Transverse colon (tissue), 4 donors: ENCODE results near the gene RAD21L1. TPM values are rescaled to one million over a fixed set of nuclear protein-coding genes. Genes with fewer than 3 reads are reported as not detected.

Source experiments
- DNase-seq: peaks from one replicate; pipeline ENCODE4 v3.0.0-alpha.2; 2019
- H3K27ac ChIP-seq, 4 donors: fragments of 200-600 bp; sonication (generic); 2 replicates each; pipeline ENCODE4 v1.5.1; 2016 to 2018; ENCODE audit warnings: inconsistent platforms in 4 of 4
- H3K27me3 ChIP-seq: fragments of 200-600 bp; sonication (generic); 2 replicates; pipeline ENCODE4 v1.5.1; 2017; ENCODE audit warnings: inconsistent platforms
- H3K36me3 ChIP-seq, 4 donors: fragments of 200-600 bp; sonication (generic); 2 replicates each; pipeline ENCODE4 v1.5.1; 2017 to 2019; ENCODE audit warnings: inconsistent platforms in 4 of 4
- H3K4me1 ChIP-seq, 4 donors: fragments of 200-600 bp; sonication (generic); 2 replicates each; pipeline ENCODE4 v1.5.1; 2017 to 2020; ENCODE audit warnings: inconsistent platforms in 4 of 4
- H3K4me3 ChIP-seq, 4 donors: fragments of 200-600 bp; sonication (generic); 1 replicate in 1 of 4; 2 replicates in 3 of 4; pipeline versions ENCODE4 v1.5.1 to v1.6.1; 2017 to 2019; ENCODE audit warnings: inconsistent platforms in 4 of 4
- H3K9me3 ChIP-seq, 2 donors: fragments of 200-600 bp; sonication (generic); 2 replicates each; pipeline ENCODE4 v1.5.1; 2017 to 2019; ENCODE audit warnings: inconsistent platforms in 2 of 2
- CTCF ChIP-seq, 5 experiments: fragments of 200-600 bp in 3 of 5; fragments of 450-650 bp in 2 of 5; sonication (generic) in 3 of 5; IDR thresholded peaks; 1 replicate in 2 of 5; 2 replicates in 3 of 5; pipeline ENCODE4 v1.5.1; 2016 to 2017; ENCODE audit warnings: antibody characterized with exemption in 5 of 5, inconsistent platforms in 3 of 5, mild to moderate bottlenecking in 2 of 5, moderate library complexity in 1 of 5
- EP300 ChIP-seq: sonication (generic); formaldehyde crosslinking; IDR thresholded peaks from one replicate; pipeline ENCODE4 v1.6.1; 2017; ENCODE audit warnings: antibody characterized with exemption, low read depth
- POLR2A ChIP-seq: fragments of 450-650 bp; IDR thresholded peaks from one replicate; pipeline ENCODE4 v1.6.1; 2016; ENCODE audit warnings: antibody characterized with exemption, mild to moderate bottlenecking, moderate library complexity
- POLR2AphosphoS5 ChIP-seq, 3 donors: sonication (generic); formaldehyde crosslinking; IDR thresholded peaks; one replicate each; pipeline ENCODE4 v1.6.1; 2016; ENCODE audit warnings: antibody characterized with exemption in 3 of 3
- WGBS, 2 donors: methylation state at CpG; one replicate each; pipeline ENCODE4 v1.1.5; 2018; ENCODE audit warnings: low coverage in 1 of 2; 5-methylcytosine and 5-hydroxymethylcytosine counted together
- in situ Hi-C, 4 donors: fragments of 200-750 bp; cut with MboI; loops; one replicate each; pipeline versions ENCODE4 v1.15.0 to v1.15.1; 2017; ENCODE audit warnings: low sequenced_read_pairs in 3 of 4, low pct_ligation_motif_present in 1 of 4, low pct_unique_long_range_greater_than_20kb in 1 of 4
- intact Hi-C: fragments of 100-400 bp; cut with DNase I; formaldehyde crosslinking; loops from one replicate; pipeline ENCODE4 v1.15.1; 2023; ENCODE audit warnings: low total_unique reads
- total RNA-seq, 4 donors: library from RNA; depleted of rRNA; stranded (reverse); fragments of >200 nt; gene quantifications; one replicate each; pipeline ENCODE4 v1.1.0, GENCODE V29; 2016

Gene RAD21L1
- total RNA-seq, 4 donors from 2014 or later = not detected

DNA sequence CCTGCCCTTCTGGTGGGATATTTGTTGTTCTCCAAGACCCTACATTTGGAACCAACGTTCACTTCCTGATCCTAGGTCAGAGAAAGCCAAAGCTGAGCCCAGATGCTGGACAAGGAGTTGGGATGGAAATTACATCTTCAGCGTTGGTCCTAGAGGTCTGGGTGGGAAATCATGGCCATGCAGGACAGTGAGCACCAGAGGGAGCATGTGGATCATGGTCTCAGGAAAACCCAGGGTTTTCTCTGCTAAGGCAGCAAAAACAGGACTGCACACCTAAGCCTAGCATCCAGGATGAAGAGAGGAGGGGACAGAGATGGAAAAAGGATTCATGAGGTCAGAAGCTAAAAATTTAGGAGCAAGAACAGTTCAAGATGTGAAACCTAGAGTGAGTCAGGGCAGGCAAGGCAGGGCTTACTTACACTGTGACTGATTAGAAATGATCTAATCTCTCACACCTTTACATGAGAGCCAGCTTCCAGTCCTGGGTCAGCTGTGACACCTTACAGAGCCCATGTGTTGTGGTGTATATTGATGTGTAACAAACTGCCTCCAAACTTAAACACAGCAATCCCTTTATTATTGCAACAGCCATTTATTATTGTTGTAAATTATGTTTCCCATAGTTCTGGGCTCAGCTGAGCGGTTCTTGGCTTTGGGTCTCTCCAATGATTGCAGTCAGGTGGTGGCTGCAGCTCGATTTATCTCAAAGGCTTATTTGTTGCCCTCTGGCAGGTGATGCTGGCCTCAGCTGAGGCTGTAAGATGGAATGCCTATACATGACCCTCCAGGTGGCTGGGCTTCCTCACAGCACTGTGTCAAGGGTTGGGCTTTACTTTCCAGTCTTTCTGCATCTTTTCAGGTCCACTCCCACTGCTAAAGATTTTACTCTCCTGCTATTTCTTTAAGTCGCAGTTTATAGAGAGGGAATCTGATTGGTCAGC, 16.1 kb upstream of the RAD21L1 start:
- intact Hi-C loops = loop anchor here (5.0 kb wide), 1 partner anchor 392 kb away; no protein-coding TSS in a partner anchor
- peaks cover 0 to 6% (median 2%) of the 10 kb centered on the region in 4 donors for H3K4me1 ChIP-seq
- TF ChIP-seq CTCF (IDR thresholded peaks at IDR 0.05) = no peak
- no peak for TF ChIP-seq POLR2A
- TF ChIP-seq EP300 = no peak
- TF ChIP-seq POLR2AphosphoS5 (IDR thresholded peaks at IDR 0.05) = no peak
- H3K9me3 ChIP-seq = no peaks in the 10 kb centered on the region
- no peak overlapping the region for H3K27ac ChIP-seq
- no peaks in the 10 kb centered on the region for H3K36me3 ChIP-seq
- in situ Hi-C loops = loop anchor here (10.0 to 25.0 kb wide), 3 partner anchors 85 to 397 kb away; no protein-coding TSS in a partner anchor
- H3K27me3 ChIP-seq = peaks cover 9% of the 10 kb centered on the region
- 15 to 36% methylated on average over 2 to 5 of the region's 5 CpGs for WGBS, 2 donors
- no peak for DNase-seq
- no peak overlapping the region for H3K4me3 ChIP-seq

- peaks cover 0 to 6% (median 2%) of the 10 kb centered on the region in 4 donors for H3K4me1 ChIP-seq
- H3K9me3 ChIP-seq = no peaks in the 10 kb centered on the region
- peaks cover 10% of the 10 kb centered on the region for H3K27me3 ChIP-seq
- in situ Hi-C loops = loop anchor here (10.0 to 25.0 kb wide), 3 partner anchors 86 to 398 kb away; no protein-coding TSS in a partner anchor
- H3K27ac ChIP-seq = no peak overlapping the region
- H3K4me3 ChIP-seq = no peak overlapping the region
- 80 to 84% methylated on average over 1 of the region's 1 CpG for WGBS, 2 donors
- no peak for DNase-seq
- H3K36me3 ChIP-seq = no peaks in the 10 kb centered on the region
- intact Hi-C loops = loop anchor here (5.0 kb wide), 1 partner anchor 393 kb away; no protein-coding TSS in a partner anchor
- no peak for TF ChIP-seq POLR2AphosphoS5 (IDR thresholded peaks at IDR 0.05)
- no peak for TF ChIP-seq EP300
- no peak for TF ChIP-seq POLR2A
- no peak for TF ChIP-seq CTCF (IDR thresholded peaks at IDR 0.05)
Observed at GRCh38 chr20:1210501-1210900, 15.3 kb upstream of the RAD21L1 start.

DNA sequence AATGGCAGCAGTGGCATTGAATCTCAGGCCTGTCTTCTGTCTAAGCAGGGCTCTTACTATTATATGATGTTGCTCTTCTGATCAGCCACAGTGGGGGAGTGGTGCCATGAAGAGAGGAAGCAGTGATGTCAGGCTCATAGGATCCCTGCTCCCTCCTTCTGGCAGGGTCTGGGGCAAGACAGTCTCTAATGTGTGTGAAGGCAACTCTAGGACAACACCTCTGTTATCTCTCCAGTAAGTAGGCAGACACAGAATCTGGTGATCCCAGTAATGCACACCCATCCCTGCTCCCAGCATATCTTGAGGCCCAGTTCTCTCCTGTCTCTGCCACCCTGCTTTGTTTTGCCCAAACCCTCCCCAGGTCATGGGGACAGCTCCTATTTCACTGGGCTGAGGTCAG, 13.8 kb upstream of the RAD21L1 start:
- Histone ChIP-seq H3K9me3 (no peaks in the 10 kb centered on the region), H3K27me3 (peaks cover 10% of the 10 kb centered on the region), H3K4me3 (no peak overlapping the region), H3K36me3 (no peaks in the 10 kb centered on the region), H3K27ac (no peak overlapping the region), H3K4me1 (peaks cover 0 to 6% (median 2%) of the 10 kb centered on the region in 4 donors)
- intact Hi-C loops = loop anchor here (5.0 kb wide), 1 partner anchor 395 kb away; no protein-coding TSS in a partner anchor
- TF ChIP-seq EP300 (no peak), POLR2A (no peak), POLR2AphosphoS5 (IDR thresholded peaks at IDR 0.05) (no peak), CTCF (IDR thresholded peaks at IDR 0.05) (no peak)
- in situ Hi-C loops = loop anchor here (10.0 to 25.0 kb wide), 3 partner anchors 87 to 400 kb away; no protein-coding TSS in a partner anchor
- DNase-seq = no peak
